ENCODE data around the gene RASA3. TPM values are rescaled to one million over a fixed set of nuclear protein-coding genes. Genes with fewer than 3 reads are reported as not detected.

RASA3 gene
- total and polyA plus RNA-seq, 10 of the 15 experiments (the other 5 are each of a cell fraction or from before 2014, with no cell fraction given): 0.79 to 33.9 (median 17.6) TPM

- TF ChIP-seq, protein P1, sequence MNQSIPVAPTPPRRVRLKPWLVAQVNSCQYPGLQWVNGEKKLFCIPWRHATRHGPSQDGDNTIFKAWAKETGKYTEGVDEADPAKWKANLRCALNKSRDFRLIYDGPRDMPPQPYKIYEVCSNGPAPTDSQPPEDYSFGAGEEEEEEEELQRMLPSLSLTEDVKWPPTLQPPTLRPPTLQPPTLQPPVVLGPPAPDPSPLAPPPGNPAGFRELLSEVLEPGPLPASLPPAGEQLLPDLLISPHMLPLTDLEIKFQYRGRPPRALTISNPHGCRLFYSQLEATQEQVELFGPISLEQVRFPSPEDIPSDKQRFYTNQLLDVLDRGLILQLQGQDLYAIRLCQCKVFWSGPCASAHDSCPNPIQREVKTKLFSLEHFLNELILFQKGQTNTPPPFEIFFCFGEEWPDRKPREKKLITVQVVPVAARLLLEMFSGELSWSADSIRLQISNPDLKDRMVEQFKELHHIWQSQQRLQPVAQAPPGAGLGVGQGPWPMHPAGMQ (IDR thresholded peaks at IDR 0.05; ENCODE audit: borderline replicate concordance): no peak
- TF ChIP-seq, protein P2, sequence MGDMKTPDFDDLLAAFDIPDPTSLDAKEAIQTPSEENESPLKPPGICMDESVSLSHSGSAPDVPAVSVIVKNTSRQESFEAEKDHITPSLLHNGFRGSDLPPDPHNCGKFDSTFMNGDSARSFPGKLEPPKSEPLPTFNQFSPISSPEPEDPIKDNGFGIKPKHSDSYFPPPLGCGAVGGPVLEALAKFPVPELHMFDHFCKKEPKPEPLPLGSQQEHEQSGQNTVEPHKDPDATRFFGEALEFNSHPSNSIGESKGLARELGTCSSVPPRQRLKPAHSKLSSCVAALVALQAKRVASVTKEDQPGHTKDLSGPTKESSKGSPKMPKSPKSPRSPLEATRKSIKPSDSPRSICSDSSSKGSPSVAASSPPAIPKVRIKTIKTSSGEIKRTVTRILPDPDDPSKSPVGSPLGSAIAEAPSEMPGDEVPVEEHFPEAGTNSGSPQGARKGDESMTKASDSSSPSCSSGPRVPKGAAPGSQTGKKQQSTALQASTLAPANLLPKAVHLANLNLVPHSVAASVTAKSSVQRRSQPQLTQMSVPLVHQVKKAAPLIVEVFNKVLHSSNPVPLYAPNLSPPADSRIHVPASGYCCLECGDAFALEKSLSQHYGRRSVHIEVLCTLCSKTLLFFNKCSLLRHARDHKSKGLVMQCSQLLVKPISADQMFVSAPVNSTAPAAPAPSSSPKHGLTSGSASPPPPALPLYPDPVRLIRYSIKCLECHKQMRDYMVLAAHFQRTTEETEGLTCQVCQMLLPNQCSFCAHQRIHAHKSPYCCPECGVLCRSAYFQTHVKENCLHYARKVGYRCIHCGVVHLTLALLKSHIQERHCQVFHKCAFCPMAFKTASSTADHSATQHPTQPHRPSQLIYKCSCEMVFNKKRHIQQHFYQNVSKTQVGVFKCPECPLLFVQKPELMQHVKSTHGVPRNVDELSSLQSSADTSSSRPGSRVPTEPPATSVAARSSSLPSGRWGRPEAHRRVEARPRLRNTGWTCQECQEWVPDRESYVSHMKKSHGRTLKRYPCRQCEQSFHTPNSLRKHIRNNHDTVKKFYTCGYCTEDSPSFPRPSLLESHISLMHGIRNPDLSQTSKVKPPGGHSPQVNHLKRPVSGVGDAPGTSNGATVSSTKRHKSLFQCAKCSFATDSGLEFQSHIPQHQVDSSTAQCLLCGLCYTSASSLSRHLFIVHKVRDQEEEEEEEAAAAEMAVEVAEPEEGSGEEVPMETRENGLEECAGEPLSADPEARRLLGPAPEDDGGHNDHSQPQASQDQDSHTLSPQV (IDR thresholded peaks at IDR 0.05): no peak
- TF ChIP-seq GABPA (IDR thresholded peaks at IDR 0.05; ENCODE audit: low read depth) (no peak), BHLHE40 (IDR thresholded peaks at IDR 0.05; ENCODE audit: borderline replicate concordance in 1 of 2, low read depth in 2 of 2, low read length in 1 of 2) (no peak), STAT1 (conservative IDR thresholded peaks at IDR 0.05) (no peak), BCL3 (IDR thresholded peaks at IDR 0.05; ENCODE audit: borderline replicate concordance, insufficient read depth, low read depth, low read length, poor library complexity, severe bottlenecking) (no peak)
Measured at GRCh38 chr13:114069376-114070097, 62.9 kb downstream of the RASA3 start (continued).

Data from GM12878 (cell line).